KOPT-K1 (cell line): ENCODE results near the gene TNFRSF25.

Source experiments
- H3K27ac ChIP-seq: fragments of 200-600 bp; sonication (generic); 2 replicates; pipeline ENCODE4 v1.5.1; 2016; ENCODE audit warnings: antibody characterized with exemption, mild to moderate bottlenecking, low read depth, low read length; ENCODE audit not compliant: poor library complexity, severe bottlenecking
- H3K36me3 ChIP-seq: fragments of 200-600 bp; sonication (generic); 2 replicates; pipeline ENCODE4 v1.5.1; 2017; ENCODE audit warnings: antibody characterized with exemption, mild to moderate bottlenecking, low read length, moderate library complexity; ENCODE audit not compliant: insufficient read depth
- H3K9me3 ChIP-seq: fragments of 200-600 bp; sonication (generic); 2 replicates; pipeline ENCODE4 v1.5.1; 2017; ENCODE audit warnings: antibody characterized with exemption, low read length, mild to moderate bottlenecking; ENCODE audit not compliant: insufficient read depth, poor library complexity, severe bottlenecking

The TNFRSF25 gene

GRCh38 chr1:6506210-6507036 lies 40.5 kb upstream of the TNFRSF25 start:
- Histone ChIP-seq H3K27ac (no peak overlapping the region), H3K36me3 (no peaks in the 10 kb centered on the region), H3K9me3 (no peaks in the 10 kb centered on the region)

- no peaks in the 10 kb centered on the region for H3K9me3 ChIP-seq
- no peaks in the 10 kb centered on the region for H3K36me3 ChIP-seq
- H3K27ac ChIP-seq, result no peak overlapping the region
Observed at GRCh38 chr1:6505367-6506209, 39.6 kb upstream of the TNFRSF25 start.

DNA sequence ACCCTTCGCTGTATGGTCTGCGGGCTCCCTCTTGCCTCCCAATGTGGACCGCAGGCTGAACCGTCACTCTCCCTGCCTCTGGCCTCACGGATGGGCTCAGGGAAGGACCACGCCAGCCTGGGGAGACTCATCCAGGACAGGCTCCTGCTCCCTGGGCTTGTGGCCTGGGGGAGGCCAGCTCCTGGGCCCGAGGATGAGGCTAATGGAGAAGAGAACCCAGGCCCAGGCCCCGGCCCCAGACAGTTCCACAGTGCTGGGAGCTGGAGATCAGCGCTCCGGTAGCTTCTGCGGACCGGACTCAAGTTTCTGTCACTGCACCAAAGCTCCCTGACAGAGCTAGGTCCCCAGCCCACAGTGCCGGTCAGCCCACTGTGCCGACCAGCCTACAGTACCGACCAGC lies 38.9 kb upstream of the TNFRSF25 start:
- no peak overlapping the region for H3K27ac ChIP-seq
- H3K36me3 ChIP-seq, result no peaks in the 10 kb centered on the region
- H3K9me3 ChIP-seq, result no peaks in the 10 kb centered on the region

DNA sequence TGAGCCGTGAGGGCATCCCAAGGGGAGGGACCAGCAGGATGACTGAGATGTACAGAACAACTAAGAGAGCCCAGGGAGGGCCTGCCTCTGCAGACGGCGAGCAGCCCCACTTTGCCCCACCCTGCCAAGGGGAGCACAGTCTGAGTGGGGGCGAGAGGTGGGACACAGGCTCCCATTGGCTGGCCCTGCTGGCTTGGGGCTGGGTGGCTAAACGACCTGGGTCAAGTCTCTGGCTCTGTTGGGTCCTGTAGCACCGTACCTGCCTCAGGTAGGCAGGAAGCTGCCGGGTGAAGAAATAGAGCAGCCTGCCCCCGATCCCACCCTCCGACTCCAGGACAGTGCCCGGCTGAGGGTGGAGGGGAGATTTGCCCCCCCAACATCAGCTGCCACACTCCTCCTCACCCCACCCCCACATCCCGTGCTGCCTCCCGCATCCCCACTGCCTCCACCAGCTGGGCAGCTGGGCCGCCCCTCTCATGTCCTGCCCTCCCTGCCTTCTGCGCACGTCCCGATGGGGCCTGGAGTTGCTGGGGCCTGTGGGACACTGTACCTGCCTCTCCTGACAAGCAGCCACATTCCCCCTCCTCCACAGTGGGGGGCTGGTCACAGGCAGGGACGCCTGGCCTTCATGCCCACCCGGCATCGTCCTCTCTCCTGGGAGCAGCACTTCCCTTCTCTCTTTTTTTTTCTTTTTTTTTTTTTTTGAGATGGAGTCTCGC lies 38.1 kb upstream of the TNFRSF25 start:
- no peak overlapping the region for H3K27ac ChIP-seq
- H3K36me3 ChIP-seq, result no peaks in the 10 kb centered on the region
- H3K9me3 ChIP-seq, result no peaks in the 10 kb centered on the region

DNA sequence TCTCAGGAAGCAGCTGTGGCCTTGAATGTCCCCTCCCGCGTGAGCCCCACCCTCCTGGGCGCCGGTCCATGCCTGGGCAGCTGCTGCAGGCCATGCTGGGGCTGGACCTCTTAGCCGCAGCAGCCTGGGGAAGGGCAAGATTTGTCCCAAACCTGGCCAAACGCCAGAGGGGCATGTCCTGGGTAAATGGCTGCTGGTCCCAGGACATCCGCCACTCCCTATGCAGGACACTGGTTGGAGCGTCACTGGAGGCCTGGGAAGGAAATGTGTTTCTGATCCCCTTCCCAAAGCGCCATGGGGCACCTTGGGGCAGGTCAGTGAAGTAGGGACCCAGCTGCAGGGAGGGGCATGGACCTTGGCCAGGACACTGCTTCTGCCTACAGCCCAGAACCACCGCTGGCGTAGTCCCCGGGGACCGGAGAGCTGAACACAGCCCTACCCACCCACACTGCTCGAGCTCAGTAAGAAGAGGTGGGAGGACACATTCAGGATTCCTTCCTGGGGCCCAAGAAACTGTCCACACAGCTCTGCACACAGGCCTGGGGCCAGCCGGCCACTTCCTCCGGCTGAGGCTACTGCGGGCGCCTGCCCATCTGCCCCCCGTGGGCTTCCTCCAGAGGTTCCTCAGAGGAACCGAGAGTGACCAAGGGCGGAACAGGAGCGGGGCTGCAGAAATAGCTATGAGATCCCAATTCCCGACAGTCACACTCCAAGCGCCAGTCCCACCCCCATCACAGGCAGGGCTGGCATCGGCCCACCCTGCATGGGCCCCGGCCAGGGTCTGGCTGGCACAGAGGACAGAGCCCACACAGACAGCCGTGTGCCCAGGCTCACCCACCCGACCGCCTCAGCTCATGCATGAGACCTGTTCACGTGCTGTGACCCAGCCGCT lies 36.3 kb upstream of the TNFRSF25 start:
- H3K36me3 ChIP-seq, result no peaks in the 10 kb centered on the region
- H3K27ac ChIP-seq, result no peak overlapping the region
- H3K9me3 ChIP-seq, result no peaks in the 10 kb centered on the region

DNA sequence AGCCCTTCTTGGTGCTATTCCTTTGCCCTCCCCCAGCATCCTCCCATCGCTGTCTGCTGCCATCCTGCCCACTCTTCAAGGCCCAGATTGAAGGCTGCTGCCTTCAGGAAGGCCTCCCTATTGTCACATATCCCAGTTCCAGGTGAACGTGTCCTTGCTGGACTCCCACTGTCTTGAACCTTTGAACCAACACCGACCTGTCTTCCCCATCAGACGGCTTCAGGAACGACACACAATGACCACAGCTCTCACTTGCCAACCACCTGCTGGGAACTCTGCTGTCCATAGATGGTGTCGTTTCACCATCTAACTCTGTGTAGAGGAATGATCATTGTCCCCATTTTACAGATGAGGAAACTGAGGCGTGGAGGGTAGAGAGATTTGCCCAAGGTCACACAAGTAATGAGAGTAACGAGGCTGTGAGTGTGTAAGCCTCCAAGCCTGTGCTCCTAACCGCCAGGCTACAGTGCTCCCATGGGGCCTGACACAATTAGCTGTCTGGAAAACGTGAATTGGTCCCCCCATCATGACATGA lies 35.4 kb upstream of the TNFRSF25 start:
- H3K36me3 ChIP-seq, result no peaks in the 10 kb centered on the region
- H3K9me3 ChIP-seq, result no peaks in the 10 kb centered on the region
- no peak overlapping the region for H3K27ac ChIP-seq

GRCh38 chr1:6500544-6501278 lies 34.7 kb upstream of the TNFRSF25 start:
- Histone ChIP-seq H3K9me3 (no peaks in the 10 kb centered on the region), H3K36me3 (no peaks in the 10 kb centered on the region), H3K27ac (no peak overlapping the region)

GRCh38 chr1:6499296-6499695 lies 33.3 kb upstream of the TNFRSF25 start:
- no peaks in the 10 kb centered on the region for H3K36me3 ChIP-seq
- no peak overlapping the region for H3K27ac ChIP-seq

DNA sequence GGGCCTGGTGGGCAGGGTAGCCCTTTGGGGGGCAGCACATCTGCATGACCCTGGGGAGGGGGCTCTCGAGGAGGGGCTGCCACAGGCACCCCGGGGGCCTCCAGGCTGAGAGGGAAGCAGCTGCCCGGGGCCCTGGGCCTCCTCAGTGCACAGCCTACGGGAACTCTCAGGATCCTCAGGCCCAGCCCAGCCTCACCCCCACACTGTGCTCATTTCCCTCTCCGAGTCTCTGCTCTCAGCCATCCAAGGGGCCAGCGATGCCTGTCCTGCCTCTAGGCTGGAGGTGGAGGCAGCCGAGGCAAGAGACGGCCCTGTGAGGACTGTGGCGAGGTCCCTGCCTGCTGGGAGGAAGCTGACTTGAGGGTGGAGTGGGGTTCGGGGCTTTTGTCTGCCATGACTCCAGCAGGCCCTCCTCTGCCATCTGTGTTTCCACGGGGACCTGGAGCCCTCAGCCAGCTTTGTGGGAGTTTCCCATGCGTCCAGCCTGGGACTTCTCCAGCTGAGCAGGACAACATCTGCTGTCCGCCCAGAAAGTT lies 32.7 kb upstream of the TNFRSF25 start:
- Histone ChIP-seq H3K27ac (no peak overlapping the region), H3K36me3 (no peaks in the 10 kb centered on the region)

More at GRCh38 chr1:6499296-6499695, 33.3 kb upstream of the TNFRSF25 start:
- no peaks in the 10 kb centered on the region for H3K9me3 ChIP-seq

GRCh38 chr1:6497867-6498575 lies 32.0 kb upstream of the TNFRSF25 start:
- H3K27ac ChIP-seq, result no peak overlapping the region
- H3K9me3 ChIP-seq, result no peaks in the 10 kb centered on the region
- no peaks in the 10 kb centered on the region for H3K36me3 ChIP-seq

More for the DNA sequence above, 32.7 kb upstream of the TNFRSF25 start:
- no peaks in the 10 kb centered on the region for H3K9me3 ChIP-seq

DNA sequence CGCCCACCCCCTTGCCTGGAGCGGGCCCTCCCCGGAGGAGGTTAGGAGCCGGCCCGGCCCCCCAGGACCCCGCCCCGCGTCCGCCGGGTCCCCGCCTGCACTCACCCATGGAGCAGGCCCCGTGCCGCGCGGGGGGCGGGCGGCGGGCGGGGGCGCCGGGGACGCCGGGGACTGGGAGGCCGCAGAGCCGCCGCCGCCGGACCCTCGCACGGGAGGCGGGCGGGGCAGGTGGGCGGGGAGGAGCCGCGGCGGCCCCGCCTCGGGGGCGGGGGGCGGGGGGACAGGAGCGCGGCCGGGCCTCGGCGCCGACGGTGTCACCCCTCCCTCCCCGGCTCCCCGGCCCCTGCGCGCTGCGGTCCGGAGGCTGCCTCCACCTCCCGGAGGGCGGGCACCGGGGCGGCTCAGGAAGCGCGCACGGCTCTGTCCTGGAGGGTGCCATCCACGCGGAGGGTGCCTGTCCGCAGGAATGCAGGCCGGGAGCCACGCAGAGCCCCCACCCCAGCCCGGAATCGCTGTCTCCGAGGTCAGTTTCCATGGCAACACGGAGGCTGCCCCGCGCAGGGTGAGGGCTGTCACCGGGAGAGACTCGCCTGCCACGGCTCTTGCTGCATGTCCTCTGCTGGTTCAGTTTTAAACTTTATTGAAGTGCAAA lies 31.4 kb upstream of the TNFRSF25 start:
- no peaks in the 10 kb centered on the region for H3K36me3 ChIP-seq
- H3K27ac ChIP-seq, result no peak overlapping the region
- H3K9me3 ChIP-seq, result no peaks in the 10 kb centered on the region

DNA sequence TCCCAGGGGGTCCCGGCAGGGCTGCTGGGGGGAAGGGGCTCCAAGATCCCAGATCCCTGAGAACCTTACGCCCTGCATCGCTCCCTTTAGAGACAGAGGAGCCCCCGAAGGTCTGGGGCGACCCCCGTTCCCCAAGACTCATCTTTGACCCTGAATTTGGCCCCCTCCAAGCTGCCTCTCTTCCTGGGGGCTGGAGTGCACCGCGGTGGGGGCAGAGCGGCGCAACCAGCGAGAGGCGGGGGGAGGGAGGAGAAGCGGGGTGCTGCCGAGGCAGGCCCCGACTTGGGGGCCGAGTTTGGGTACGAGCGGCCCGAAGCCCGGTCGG lies 30.9 kb upstream of the TNFRSF25 start:
- H3K36me3 ChIP-seq, result no peaks in the 10 kb centered on the region
- H3K9me3 ChIP-seq, result no peaks in the 10 kb centered on the region
- H3K27ac ChIP-seq, result no peak overlapping the region

- Histone ChIP-seq H3K9me3 (no peaks in the 10 kb centered on the region), H3K27ac (no peak overlapping the region), H3K36me3 (no peaks in the 10 kb centered on the region)
Observed at GRCh38 chr1:6496365-6496721, 30.4 kb upstream of the TNFRSF25 start.
